Measurements from ENCODE around the gene TNF.

Gene TNF

DNA sequence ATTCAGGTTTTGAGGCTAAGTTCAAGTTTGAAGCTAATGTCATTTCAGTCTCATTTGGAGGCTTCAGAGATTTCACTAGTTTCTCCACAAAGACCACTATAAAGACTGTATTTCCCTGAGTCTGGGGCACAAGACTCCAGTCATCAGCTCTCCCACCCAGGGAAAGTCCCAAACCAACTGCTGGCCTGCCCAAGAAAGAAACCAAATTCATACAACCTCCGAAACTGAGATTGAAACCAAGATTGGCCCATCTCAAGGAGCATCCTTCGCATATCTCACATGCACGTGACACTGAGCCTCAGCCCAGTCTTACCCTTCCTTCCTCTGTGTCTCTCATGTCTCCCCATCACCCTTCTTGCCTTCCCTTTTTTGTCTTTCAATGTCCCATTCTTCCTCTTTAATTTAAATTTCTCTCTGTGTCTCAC lies 6.8 kb upstream of the TNF start:
- no peak for DNase-seq (ENCODE audit: low read depth, low spot score)
- no peak overlapping the region for H3K27ac ChIP-seq

DNA sequence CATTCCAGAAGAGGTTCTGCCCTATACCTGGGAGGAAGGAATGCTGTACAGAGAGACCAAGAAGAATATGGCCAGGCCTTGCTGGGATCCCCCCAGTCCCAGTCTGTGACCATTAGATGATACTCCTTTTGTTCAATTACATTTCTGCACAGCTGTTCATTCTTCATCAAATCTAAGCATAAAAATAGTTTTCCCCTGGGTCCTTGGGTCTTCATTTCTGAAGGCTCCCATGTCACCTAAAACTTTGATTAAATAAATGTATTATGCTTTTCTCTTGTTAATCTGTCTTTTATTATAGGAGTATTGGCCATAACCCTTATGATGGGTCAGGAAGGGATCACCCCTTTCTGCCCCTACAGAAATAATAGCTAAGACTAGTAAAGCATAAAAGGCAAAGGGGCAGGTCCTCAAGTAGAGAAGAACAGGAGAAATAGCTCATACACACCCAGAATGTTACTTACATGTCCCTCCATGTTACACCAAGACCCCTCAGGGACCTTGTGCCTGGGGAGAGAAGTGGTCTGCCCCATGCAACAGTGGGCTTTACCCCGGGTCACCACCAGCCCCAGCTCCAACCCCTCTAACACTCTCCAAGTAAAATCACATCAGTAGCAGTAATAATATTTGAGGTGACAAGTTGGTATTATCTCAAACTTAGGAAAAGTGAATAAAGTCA lies 5.4 kb upstream of the TNF start:
- DNase-seq (ENCODE audit: low read depth, low spot score), result no peak
- no peak overlapping the region for H3K27ac ChIP-seq

DNA sequence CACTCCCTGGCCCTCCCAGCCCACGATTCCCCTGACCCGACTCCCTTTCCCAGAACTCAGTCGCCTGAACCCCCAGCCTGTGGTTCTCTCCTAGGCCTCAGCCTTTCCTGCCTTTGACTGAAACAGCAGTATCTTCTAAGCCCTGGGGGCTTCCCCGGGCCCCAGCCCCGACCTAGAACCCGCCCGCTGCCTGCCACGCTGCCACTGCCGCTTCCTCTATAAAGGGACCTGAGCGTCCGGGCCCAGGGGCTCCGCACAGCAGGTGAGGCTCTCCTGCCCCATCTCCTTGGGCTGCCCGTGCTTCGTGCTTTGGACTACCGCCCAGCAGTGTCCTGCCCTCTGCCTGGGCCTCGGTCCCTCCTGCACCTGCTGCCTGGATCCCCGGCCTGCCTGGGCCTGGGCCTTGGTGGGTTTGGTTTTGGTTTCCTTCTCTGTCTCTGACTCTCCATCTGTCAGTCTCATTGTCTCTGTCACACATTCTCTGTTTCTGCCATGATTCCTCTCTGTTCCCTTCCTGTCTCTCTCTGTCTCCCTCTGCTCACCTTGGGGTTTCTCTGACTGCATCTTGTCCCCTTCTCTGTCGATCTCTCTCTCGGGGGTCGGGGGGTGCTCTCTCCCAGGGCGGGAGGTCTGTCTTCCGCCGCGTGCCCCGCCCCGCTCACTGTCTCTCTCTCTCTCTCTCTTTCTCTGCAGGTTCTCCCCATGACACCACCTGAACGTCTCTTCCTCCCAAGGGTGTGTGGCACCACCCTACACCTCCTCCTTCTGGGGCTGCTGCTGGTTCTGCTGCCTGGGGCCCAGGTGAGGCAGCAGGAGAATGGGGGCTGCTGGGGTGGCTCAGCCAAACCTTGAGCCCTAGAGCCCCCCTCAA lies 3.1 kb upstream of the TNF start, which contains the start of gene LTA:
Gene LTA (plus strand): TSS at position 249 of the 871 bp plus-strand sequence. CDS start 454 bp downstream, at position 703.
- no peak within 1 kb of the TSS for H3K27ac ChIP-seq

DNA sequence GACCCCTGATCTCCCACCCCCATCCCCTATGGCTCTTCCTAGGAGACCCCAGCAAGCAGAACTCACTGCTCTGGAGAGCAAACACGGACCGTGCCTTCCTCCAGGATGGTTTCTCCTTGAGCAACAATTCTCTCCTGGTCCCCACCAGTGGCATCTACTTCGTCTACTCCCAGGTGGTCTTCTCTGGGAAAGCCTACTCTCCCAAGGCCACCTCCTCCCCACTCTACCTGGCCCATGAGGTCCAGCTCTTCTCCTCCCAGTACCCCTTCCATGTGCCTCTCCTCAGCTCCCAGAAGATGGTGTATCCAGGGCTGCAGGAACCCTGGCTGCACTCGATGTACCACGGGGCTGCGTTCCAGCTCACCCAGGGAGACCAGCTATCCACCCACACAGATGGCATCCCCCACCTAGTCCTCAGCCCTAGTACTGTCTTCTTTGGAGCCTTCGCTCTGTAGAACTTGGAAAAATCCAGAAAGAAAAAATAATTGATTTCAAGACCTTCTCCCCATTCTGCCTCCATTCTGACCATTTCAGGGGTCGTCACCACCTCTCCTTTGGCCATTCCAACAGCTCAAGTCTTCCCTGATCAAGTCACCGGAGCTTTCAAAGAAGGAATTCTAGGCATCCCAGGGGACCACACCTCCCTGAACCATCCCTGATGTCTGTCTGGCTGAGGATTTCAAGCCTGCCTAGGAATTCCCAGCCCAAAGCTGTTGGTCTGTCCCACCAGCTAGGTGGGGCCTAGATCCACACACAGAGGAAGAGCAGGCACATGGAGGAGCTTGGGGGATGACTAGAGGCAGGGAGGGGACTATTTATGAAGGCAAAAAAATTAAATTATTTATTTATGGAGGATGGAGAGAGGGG lies 1.9 kb upstream of the TNF start:
- no peak for DNase-seq (ENCODE audit: low read depth, low spot score)
- H3K27ac ChIP-seq, result no peak overlapping the region

More for the DNA sequence above, 3.1 kb upstream of the TNF start, which contains the start of gene LTA:
- DNase-seq (ENCODE audit: low read depth, low spot score), result no peak

DNA sequence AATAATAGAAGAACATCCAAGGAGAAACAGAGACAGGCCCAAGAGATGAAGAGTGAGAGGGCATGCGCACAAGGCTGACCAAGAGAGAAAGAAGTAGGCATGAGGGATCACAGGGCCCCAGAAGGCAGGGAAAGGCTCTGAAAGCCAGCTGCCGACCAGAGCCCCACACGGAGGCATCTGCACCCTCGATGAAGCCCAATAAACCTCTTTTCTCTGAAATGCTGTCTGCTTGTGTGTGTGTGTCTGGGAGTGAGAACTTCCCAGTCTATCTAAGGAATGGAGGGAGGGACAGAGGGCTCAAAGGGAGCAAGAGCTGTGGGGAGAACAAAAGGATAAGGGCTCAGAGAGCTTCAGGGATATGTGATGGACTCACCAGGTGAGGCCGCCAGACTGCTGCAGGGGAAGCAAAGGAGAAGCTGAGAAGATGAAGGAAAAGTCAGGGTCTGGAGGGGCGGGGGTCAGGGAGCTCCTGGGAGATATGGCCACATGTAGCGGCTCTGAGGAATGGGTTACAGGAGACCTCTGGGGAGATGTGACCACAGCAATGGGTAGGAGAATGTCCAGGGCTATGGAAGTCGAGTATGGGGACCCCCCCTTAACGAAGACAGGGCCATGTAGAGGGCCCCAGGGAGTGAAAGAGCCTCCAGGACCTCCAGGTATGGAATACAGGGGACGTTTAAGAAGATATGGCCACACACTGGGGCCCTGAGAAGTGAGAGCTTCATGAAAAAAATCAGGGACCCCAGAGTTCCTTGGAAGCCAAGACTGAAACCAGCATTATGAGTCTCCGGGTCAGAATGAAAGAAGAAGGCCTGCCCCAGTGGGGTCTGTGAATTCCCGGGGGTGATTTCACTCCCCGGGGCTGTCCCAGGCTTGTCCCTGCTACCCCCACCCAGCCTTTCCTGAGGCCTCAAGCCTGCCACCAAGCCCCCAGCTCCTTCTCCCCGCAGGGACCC lies 981 bp upstream of the TNF start:
- H3K27ac ChIP-seq, result no peak overlapping the region
- DNase-seq (ENCODE audit: low read depth, low spot score), result no peak

DNA sequence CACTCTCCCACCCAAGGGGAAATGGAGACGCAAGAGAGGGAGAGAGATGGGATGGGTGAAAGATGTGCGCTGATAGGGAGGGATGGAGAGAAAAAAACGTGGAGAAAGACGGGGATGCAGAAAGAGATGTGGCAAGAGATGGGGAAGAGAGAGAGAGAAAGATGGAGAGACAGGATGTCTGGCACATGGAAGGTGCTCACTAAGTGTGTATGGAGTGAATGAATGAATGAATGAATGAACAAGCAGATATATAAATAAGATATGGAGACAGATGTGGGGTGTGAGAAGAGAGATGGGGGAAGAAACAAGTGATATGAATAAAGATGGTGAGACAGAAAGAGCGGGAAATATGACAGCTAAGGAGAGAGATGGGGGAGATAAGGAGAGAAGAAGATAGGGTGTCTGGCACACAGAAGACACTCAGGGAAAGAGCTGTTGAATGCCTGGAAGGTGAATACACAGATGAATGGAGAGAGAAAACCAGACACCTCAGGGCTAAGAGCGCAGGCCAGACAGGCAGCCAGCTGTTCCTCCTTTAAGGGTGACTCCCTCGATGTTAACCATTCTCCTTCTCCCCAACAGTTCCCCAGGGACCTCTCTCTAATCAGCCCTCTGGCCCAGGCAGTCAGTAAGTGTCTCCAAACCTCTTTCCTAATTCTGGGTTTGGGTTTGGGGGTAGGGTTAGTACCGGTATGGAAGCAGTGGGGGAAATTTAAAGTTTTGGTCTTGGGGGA lies 754 bp downstream of the TNF start:
- H3K27ac ChIP-seq, result no peak overlapping the region
- no peak for DNase-seq (ENCODE audit: low read depth, low spot score)

DNA sequence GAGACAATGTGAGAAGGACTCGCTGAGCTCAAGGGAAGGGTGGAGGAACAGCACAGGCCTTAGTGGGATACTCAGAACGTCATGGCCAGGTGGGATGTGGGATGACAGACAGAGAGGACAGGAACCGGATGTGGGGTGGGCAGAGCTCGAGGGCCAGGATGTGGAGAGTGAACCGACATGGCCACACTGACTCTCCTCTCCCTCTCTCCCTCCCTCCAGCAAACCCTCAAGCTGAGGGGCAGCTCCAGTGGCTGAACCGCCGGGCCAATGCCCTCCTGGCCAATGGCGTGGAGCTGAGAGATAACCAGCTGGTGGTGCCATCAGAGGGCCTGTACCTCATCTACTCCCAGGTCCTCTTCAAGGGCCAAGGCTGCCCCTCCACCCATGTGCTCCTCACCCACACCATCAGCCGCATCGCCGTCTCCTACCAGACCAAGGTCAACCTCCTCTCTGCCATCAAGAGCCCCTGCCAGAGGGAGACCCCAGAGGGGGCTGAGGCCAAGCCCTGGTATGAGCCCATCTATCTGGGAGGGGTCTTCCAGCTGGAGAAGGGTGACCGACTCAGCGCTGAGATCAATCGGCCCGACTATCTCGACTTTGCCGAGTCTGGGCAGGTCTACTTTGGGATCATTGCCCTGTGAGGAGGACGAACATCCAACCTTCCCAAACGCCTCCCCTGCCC lies 1.7 kb downstream of the TNF start:
- no peak overlapping the region for H3K27ac ChIP-seq
- DNase-seq (ENCODE audit: low read depth, low spot score), result no peak

DNA sequence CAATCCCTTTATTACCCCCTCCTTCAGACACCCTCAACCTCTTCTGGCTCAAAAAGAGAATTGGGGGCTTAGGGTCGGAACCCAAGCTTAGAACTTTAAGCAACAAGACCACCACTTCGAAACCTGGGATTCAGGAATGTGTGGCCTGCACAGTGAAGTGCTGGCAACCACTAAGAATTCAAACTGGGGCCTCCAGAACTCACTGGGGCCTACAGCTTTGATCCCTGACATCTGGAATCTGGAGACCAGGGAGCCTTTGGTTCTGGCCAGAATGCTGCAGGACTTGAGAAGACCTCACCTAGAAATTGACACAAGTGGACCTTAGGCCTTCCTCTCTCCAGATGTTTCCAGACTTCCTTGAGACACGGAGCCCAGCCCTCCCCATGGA lies 2.2 kb downstream of the TNF start:
- no peak overlapping the region for H3K27ac ChIP-seq
- DNase-seq (ENCODE audit: low read depth, low spot score), result no peak

DNA sequence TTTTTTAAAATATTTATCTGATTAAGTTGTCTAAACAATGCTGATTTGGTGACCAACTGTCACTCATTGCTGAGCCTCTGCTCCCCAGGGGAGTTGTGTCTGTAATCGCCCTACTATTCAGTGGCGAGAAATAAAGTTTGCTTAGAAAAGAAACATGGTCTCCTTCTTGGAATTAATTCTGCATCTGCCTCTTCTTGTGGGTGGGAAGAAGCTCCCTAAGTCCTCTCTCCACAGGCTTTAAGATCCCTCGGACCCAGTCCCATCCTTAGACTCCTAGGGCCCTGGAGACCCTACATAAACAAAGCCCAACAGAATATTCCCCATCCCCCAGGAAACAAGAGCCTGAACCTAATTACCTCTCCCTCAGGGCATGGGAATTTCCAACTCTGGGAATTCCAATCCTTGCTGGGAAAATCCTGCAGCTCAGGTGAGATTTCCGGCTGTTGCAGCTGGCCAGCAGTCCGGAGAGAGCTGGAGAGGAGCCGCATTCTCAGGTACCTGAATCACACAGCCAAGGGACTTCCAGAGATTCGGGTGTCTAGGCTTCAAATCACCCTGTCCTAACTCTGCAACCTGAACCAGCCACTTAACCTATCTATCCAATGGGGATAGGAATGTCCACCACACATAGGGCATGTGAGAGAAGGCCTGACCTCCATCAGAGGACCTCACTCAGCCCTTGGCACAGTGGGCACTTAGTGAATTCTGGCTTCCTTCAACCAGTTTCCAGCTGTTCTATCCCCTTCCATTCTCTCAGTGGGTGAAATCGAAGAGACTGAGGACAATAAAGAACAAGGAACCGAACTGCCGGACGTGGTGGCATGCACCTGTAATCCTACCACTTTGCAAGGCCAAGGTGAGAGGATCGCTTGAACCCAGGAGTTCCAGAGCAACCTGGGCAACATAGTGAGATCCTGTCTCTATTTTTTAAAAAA lies 3.1 kb downstream of the TNF start:
- DNase-seq (ENCODE audit: low read depth, low spot score), result no peak

DNA sequence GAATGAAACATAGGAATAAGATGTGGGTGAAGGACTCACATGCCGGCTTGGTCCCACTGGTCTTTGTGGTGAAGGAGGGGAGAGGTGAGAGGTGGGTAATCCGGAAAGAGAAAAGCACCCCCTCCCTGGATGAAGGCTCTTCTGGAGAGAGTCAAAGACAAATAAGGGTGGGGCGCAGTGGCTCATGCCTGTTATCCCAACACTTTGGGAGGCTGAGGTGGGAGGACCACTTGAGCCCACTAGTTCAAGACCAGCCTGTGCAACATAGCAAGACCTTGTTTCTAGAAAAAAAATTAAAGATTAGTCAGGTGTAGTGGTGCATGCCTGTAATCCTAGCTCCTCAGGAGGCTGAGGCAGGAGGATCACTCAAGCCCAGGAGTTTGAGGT lies 3.7 kb downstream of the TNF start:
- H3K27ac ChIP-seq, result no peak overlapping the region

More for the DNA sequence above, 3.1 kb downstream of the TNF start:
- H3K27ac ChIP-seq, result no peak overlapping the region

DNA sequence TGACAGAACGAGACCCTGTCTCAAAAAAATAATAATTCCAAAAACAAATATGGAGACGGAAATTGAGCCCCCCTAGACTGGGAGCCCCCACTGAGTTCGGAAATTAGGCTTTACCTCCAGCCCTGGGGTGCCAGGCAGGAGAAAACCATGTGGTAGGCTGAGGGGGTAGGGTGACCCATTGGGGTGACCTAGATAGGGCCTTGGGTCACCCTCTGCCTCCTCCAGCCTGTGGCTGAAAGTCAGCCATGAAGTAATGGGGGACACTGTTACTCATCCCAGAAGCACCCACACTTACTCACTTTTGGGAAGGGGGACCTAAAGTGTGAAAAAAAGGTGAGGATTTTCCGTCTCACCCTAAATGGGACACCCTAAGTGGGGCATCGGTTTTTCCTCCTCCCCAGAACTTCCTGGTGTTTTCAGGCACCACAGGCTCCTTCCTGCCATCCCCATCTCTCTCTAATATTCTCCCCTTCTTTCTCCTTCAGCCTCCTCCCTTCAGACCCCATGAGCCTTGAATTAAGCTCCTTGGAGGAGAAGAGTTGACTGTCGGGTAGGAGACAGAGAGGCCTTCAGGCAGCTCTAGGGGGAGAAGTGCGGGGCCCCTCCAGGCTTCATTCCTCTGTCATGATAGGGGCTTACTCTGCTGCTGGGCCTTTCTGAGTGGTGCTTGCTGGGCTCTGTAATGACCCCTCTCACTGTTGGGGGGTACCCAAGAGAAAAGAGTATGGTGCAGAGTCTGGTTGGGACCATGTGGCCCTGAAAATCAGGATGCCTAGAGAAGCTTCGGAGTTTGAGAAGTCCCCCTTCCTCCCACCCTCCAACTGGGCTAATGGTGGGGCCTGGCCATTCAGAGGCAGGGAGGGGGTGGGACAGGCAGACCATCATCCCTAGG lies 4.4 kb downstream of the TNF start:
- H3K27ac ChIP-seq, result no peak overlapping the region
- no peak for DNase-seq (ENCODE audit: low read depth, low spot score)

More for the DNA sequence above, 3.7 kb downstream of the TNF start:
- no peak for DNase-seq (ENCODE audit: low read depth, low spot score)

DNA sequence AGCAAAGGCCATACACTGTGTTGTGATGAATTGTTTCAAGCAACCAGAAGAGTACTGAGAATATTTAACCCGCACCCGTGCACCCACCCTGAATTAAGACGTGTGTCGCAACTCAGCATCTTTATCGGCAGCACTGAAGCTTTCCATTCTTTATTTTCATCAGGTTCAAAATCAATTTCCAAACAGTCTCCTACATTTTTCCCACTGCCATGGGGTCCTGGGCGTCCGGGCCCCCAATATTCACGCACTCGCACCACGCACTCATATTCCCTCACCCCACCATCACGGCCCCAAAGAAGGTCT lies 5.0 kb downstream of the TNF start:
- no peak overlapping the region for H3K27ac ChIP-seq
- no peak for DNase-seq (ENCODE audit: low read depth, low spot score)

DNA sequence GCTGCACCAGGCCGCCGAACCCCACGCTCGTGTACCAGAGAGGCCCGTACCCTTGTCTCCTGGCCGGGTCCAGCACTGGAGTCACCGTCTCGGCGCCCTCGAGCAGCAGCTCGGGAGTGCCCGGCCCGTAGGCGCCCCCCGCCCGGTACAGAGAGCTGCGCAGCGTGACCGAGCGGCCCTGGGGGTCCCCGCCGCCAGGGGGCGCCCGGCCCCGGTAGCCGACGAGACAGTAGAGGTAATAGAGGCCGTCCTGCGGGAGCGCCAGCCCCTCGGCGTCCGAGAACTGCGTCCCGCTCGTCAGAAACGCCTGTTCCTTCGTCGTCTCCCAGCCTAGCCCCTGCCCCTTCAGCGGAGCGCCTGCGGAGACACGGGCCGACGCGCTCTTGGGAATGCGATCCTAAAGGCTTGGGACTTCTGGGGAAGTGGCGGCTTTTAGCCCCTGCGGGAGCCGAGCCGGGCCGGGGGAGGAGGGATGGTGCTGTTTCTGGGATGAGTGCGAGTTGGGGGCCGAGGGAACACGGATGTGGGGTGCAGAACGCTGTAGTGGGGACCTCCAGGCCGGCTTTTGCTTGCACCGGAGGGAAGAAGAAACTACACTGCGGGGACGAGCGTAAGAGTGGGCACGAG lies 5.6 kb downstream of the TNF start:
- H3K27ac ChIP-seq, result no peak overlapping the region
- no peak for DNase-seq (ENCODE audit: low read depth, low spot score)

DNA sequence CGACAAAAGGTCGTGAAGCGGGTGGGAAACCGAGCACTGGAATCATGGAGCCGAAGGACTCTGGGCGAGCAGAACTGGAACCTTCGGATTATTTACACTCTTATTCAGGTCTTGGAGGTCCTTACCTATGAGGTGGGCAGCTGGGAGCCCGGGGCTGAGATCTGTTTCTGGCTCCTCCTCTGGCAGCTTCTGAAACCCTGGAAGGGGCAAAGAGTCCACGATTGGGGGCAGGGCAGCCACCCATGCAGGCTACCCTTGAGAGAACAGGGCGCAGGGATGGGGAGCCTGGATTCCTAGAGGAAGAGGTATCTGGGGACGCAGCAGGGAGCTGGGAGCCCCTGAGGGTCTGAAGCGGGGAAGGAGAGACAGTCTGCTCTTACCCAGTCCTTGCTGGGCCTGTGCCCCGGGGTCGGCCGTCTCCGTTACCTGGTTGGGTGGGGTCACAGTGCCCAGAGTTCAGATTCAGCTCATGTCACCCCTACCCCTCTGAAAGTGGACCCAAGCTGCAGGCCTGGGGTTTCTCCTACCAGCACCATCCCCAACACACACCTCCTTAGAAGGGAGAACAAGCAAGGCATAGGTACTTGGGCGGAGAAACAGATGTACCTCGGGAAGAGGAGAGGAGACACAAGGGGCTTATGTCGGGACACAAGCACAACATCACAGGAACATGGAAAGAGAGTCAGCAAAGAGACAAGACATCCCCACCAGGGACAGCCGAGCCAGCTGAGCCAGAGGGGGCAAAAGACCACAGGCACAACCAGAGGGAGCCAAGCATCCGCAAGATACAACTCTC lies 6.3 kb downstream of the TNF start:
- DNase-seq (ENCODE audit: low read depth, low spot score), result no peak
- H3K27ac ChIP-seq, result no peak overlapping the region

DNA sequence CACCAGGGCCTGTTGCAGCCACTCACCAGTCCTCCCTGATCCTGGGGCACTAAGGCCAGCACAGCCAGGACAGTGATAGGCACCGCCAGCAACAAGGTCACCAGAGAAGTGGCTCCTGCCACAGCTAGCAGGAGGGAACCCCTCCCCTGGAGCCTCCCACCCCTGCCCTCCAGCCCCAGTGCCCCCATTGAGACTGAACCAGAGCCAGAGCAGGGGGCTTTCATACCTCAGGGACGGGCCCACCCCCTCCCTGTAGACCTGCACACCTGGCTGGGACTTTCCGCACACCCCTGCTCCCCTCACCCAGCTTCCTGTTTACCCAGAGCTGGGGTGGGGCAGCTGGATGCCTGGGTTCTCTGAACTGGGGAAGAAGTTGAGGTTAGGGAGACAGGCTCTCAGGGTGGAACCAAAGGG lies 6.9 kb downstream of the TNF start, which contains the start of gene LTB:
Gene LTB (minus strand): TSS at position 195 of the 414 bp plus-strand sequence. CDS start 7 bp downstream, at position 188.
- no peak within 1 kb of the TSS for H3K27ac ChIP-seq
- no peak for DNase-seq (ENCODE audit: low read depth, low spot score)

Data from epithelial cell of prostate (primary cell).